ENCODE results near the gene TOR2A. TPM values are rescaled to one million over a fixed set of nuclear protein-coding genes. Genes with fewer than 3 reads are reported as not detected.

Gene TOR2A
- total and polyA plus RNA-seq, 4 donors, result 5.1 to 14.6 (median 11.8) TPM

DNA sequence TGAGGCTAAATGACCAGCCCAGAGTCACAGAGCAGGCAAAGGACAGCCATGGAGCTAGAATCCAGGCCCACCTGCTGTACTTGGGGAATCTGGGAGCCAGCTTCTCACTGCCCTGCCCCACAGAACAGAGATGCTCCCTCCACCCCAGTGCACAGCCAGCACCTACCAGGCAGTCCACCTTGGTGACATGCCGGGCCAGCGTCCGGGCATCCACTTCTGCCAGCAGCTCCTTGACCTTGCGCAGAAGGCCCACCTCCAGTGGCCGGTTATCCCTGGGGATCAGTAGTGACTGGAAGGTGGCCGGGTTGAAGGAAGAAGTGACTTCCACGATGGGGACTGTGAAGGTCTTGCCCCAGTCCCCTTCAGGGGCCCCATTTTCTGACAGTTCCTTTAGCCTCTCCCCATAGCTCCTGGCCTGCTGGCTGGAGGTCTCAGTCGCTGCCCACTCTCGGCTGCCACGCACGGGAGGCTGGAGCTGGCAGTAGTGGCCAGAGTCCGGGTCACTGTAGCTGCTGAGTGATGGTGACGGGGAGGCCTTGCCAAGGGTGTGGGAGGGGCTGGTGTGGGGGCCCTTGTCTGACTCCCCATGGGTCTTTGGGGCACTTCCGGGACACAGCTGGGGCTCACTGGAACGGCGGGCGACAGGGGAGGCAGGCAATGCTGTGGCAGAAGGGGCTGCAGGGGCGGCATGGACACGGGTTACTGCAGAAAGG lies 9.5 kb upstream of the TOR2A start:
- no peak overlapping the region for H3K9ac ChIP-seq (ENCODE audit: low read depth in 1 of 2, low read length in 2 of 2)
- TF ChIP-seq HNF4A (conservative IDR thresholded peaks at IDR 0.05) (no peak), ATF3 (IDR thresholded peaks at IDR 0.05) (no peak), HNF4G (IDR thresholded peaks at IDR 0.05) (no peak), RXRA (IDR thresholded peaks at IDR 0.05) (no peak), YY1 (IDR thresholded peaks at IDR 0.05) (no peak)
- TF ChIP-seq, protein P1, sequence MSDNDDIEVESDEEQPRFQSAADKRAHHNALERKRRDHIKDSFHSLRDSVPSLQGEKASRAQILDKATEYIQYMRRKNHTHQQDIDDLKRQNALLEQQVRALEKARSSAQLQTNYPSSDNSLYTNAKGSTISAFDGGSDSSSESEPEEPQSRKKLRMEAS (IDR thresholded peaks at IDR 0.05), result no peak
- TF ChIP-seq, protein P2, sequence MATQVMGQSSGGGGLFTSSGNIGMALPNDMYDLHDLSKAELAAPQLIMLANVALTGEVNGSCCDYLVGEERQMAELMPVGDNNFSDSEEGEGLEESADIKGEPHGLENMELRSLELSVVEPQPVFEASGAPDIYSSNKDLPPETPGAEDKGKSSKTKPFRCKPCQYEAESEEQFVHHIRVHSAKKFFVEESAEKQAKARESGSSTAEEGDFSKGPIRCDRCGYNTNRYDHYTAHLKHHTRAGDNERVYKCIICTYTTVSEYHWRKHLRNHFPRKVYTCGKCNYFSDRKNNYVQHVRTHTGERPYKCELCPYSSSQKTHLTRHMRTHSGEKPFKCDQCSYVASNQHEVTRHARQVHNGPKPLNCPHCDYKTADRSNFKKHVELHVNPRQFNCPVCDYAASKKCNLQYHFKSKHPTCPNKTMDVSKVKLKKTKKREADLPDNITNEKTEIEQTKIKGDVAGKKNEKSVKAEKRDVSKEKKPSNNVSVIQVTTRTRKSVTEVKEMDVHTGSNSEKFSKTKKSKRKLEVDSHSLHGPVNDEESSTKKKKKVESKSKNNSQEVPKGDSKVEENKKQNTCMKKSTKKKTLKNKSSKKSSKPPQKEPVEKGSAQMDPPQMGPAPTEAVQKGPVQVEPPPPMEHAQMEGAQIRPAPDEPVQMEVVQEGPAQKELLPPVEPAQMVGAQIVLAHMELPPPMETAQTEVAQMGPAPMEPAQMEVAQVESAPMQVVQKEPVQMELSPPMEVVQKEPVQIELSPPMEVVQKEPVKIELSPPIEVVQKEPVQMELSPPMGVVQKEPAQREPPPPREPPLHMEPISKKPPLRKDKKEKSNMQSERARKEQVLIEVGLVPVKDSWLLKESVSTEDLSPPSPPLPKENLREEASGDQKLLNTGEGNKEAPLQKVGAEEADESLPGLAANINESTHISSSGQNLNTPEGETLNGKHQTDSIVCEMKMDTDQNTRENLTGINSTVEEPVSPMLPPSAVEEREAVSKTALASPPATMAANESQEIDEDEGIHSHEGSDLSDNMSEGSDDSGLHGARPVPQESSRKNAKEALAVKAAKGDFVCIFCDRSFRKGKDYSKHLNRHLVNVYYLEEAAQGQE (IDR thresholded peaks at IDR 0.05), result no peak
- DNase-seq (ENCODE audit: low spot score), result no peak
- H3K27ac ChIP-seq (ENCODE audit: low read depth in 1 of 2, low read length in 2 of 2), result no peak overlapping the region
- no peaks in the 10 kb centered on the region for H3K4me1 ChIP-seq (ENCODE audit: control insufficient read depth in 4 of 4, insufficient read depth in 4 of 4, low read length in 3 of 4)
- WGBS, result 92% methylated on average over 19 of the region's 19 CpGs
- no peaks in the 10 kb centered on the region for H3K27me3 ChIP-seq (ENCODE audit: control insufficient read depth in 4 of 4, insufficient read depth in 4 of 4, low read length in 3 of 4)
- peaks cover 2 to 6% (median 2%) of the 10 kb centered on the region in 4 donors for H3K36me3 ChIP-seq (ENCODE audit: control insufficient read depth in 4 of 4, insufficient read depth in 3 of 4, low read depth in 1 of 4, low read length in 3 of 4)
- H3K4me3 ChIP-seq (ENCODE audit: low read depth in 1 of 3, low read length in 3 of 3), result no peak overlapping the region
- H3K9me3 ChIP-seq (ENCODE audit: control insufficient read depth in 4 of 4, low read length in 3 of 4), result no peaks in the 10 kb centered on the region

GRCh38 chr9:127742435-127743088 lies 7.5 kb upstream of the TOR2A start:
- Histone ChIP-seq H3K4me3 (ENCODE audit: low read depth in 1 of 3, low read length in 3 of 3) (no peak overlapping the region), H3K36me3 (ENCODE audit: control insufficient read depth in 4 of 4, insufficient read depth in 3 of 4, low read depth in 1 of 4, low read length in 3 of 4) (peaks cover 0 to 4% (median 1%) of the 10 kb centered on the region in 4 donors)
- no peak for DNase-seq (ENCODE audit: low spot score)

DNA sequence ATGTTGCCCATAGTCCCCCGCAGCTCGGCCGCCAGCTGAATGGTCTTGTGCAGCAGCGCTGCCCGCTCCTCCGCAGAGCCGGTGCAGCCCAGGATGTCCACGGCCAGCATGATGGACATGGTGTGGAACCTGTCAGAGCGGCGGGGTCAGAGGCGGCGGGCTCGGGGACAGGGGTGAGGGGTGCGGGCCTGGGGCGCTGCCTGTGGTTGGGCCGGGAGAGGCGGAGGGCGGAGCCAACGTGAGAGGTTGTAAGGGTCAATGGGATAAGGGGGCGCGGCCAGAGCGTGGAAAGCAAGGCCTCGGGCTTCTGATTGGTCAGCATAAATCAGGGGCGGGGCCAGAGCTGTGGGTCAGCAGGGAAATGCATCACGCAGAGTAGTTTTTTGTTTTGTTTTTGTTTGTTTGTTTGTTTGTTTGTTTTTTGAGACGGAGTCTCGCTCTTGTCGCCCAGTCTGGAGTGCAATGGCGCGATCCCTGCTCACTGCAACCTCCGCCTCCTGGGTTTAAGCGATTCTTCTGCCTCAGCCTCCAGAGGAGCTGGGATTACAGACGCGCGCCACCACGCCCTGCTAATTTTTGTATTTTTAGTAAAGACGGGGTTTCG lies 6.8 kb upstream of the TOR2A start:
- Histone ChIP-seq H3K4me3 (ENCODE audit: low read depth in 1 of 3, low read length in 3 of 3) (no peak overlapping the region), H3K4me1 (ENCODE audit: control insufficient read depth in 4 of 4, insufficient read depth in 4 of 4, low read length in 3 of 4) (no peaks in the 10 kb centered on the region), H3K36me3 (ENCODE audit: control insufficient read depth in 4 of 4, insufficient read depth in 3 of 4, low read depth in 1 of 4, low read length in 3 of 4) (peaks cover 0 to 2% (median under 1%) of the 10 kb centered on the region in 4 donors), H3K27me3 (ENCODE audit: control insufficient read depth in 4 of 4, insufficient read depth in 4 of 4, low read length in 3 of 4) (no peaks in the 10 kb centered on the region), H3K9ac (ENCODE audit: low read depth in 1 of 2, low read length in 2 of 2) (no peak overlapping the region), H3K27ac (ENCODE audit: low read depth in 1 of 2, low read length in 2 of 2) (no peak overlapping the region), H3K9me3 (ENCODE audit: control insufficient read depth in 4 of 4, low read length in 3 of 4) (no peaks in the 10 kb centered on the region)
- peak; percentile 47 for DNase-seq (ENCODE audit: low spot score)
- 35% methylated on average over 38 of the region's 38 CpGs for WGBS
- TF ChIP-seq, protein P2 (IDR thresholded peaks at IDR 0.05), result no peak
- TF ChIP-seq SP1 (IDR thresholded peaks at IDR 0.05), result no peak
- no peak for TF ChIP-seq ZBTB33 (IDR thresholded peaks at IDR 0.05)
- TF ChIP-seq YY1 (IDR thresholded peaks at IDR 0.05), result no peak
- TF ChIP-seq, protein P1 (IDR thresholded peaks at IDR 0.05), result no peak
- no peak for TF ChIP-seq HNF4G (IDR thresholded peaks at IDR 0.05)
- no peak for TF ChIP-seq GABPA (IDR thresholded peaks at IDR 0.05 in 1 of 2, conservative IDR thresholded peaks at IDR 0.05 in 1 of 2)
- TF ChIP-seq HNF4A (conservative IDR thresholded peaks at IDR 0.05), result no peak

More at GRCh38 chr9:127742435-127743088, 7.5 kb upstream of the TOR2A start:
- no peaks in the 10 kb centered on the region for H3K9me3 ChIP-seq (ENCODE audit: control insufficient read depth in 4 of 4, low read length in 3 of 4)
- H3K4me1 ChIP-seq (ENCODE audit: control insufficient read depth in 4 of 4, insufficient read depth in 4 of 4, low read length in 3 of 4), result no peaks in the 10 kb centered on the region
- H3K27me3 ChIP-seq (ENCODE audit: control insufficient read depth in 4 of 4, insufficient read depth in 4 of 4, low read length in 3 of 4), result no peaks in the 10 kb centered on the region
- 35% methylated on average over 33 of the region's 33 CpGs for WGBS
- TF ChIP-seq ATF3 (IDR thresholded peaks at IDR 0.05), result no peak
- TF ChIP-seq SP1 (IDR thresholded peaks at IDR 0.05), result no peak
- TF ChIP-seq RXRA (IDR thresholded peaks at IDR 0.05), result no peak
- no peak for TF ChIP-seq GABPA (IDR thresholded peaks at IDR 0.05 in 1 of 2, conservative IDR thresholded peaks at IDR 0.05 in 1 of 2)
- TF ChIP-seq RAD21 (IDR thresholded peaks at IDR 0.05), result no peak
- TF ChIP-seq HNF4A (conservative IDR thresholded peaks at IDR 0.05), result no peak
- no peak overlapping the region for H3K27ac ChIP-seq (ENCODE audit: low read depth in 1 of 2, low read length in 2 of 2)
- no peak overlapping the region for H3K9ac ChIP-seq (ENCODE audit: low read depth in 1 of 2, low read length in 2 of 2)

Measured in liver (tissue), 9 donors.